Duodenal mucosa (tissue), 2 donors: ENCODE results near the gene WWOX.

Source experiments
- H3K27ac ChIP-seq: one replicate; pipeline ENCODE4 v1.7.0; 2013; ENCODE audit warnings: low read depth, low read length
- H3K27me3 ChIP-seq, 2 donors: one replicate each; pipeline ENCODE4 v1.7.0; 2013; ENCODE audit warnings: low read length in 2 of 2, control low read depth in 1 of 2; ENCODE audit not compliant: insufficient read depth in 2 of 2, control insufficient read depth in 1 of 2
- H3K36me3 ChIP-seq, 2 donors: one replicate each; pipeline ENCODE4 v1.7.0; 2013; ENCODE audit warnings: low read length in 2 of 2, control low read depth in 1 of 2; ENCODE audit not compliant: insufficient read depth in 2 of 2, control insufficient read depth in 1 of 2
- H3K4me1 ChIP-seq, 2 donors: one replicate each; pipeline ENCODE4 v1.7.0; 2013; ENCODE audit warnings: low read length in 2 of 2, control low read depth in 1 of 2; ENCODE audit not compliant: insufficient read depth in 2 of 2, control insufficient read depth in 1 of 2
- H3K4me3 ChIP-seq, 2 donors: one replicate each; pipeline ENCODE4 v1.7.0; 2013; ENCODE audit warnings: low read length in 2 of 2, low read depth in 1 of 2
- H3K9ac ChIP-seq, 2 donors: one replicate each; pipeline ENCODE4 v1.7.0; 2013; ENCODE audit warnings: low read length in 2 of 2, low read depth in 1 of 2
- H3K9me3 ChIP-seq, 2 donors: one replicate each; pipeline ENCODE4 v1.7.0; 2013; ENCODE audit warnings: low read length in 2 of 2, control low read depth in 1 of 2; ENCODE audit not compliant: control insufficient read depth in 1 of 2

WWOX gene

DNA sequence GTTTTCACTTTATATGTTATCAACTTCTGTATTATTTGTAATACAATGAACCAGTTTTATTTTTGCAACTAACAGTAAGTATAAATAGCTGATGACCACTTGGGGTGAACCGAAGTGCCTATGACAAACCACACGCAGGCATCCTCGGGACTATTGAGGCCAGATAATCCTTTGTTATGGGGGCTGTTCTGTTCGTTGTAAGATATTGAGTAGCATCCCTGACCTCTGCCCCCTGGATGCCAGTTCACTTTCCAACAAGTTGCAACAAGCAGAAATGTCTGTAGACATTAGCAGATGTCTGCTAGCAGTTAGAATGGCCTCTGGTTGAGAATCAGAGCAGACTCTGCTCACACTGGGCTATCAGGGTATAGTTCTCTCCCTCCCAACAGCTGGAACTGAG lies 277.0 kb downstream of the WWOX start:
- Histone ChIP-seq H3K9ac (no peak overlapping the region), H3K27me3 (no peaks in the 10 kb centered on the region)

DNA sequence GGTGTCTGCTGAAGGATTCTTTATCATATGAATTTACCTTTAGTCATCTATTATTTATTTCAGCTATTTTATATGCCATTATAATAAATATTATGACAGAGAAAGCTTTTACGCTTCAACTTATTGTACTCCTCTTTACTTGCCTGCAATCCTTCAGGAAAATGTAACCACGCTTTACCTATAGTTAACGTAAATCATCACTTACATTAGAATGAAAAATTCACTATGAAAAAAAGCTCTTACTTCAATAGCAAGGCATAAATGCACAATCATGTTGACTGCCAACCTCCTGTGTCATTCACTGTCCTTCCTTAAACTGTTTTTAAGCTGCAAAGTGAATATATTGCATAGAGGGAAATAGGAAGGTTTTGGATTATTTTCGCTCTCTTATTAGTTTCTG lies 277.9 kb downstream of the WWOX start:
- Histone ChIP-seq H3K9me3 (no peaks in the 10 kb centered on the region), H3K9ac (no peak overlapping the region), H3K27ac (no peak overlapping the region), H3K27me3 (no peaks in the 10 kb centered on the region), H3K4me3 (no peak overlapping the region), H3K36me3 (no peaks in the 10 kb centered on the region), H3K4me1 (no peaks in the 10 kb centered on the region)

More for the DNA sequence above, 277.0 kb downstream of the WWOX start:
- Histone ChIP-seq H3K4me3 (no peak overlapping the region), H3K4me1 (no peaks in the 10 kb centered on the region), H3K36me3 (no peaks in the 10 kb centered on the region), H3K27ac (no peak overlapping the region), H3K9me3 (no peaks in the 10 kb centered on the region)

DNA sequence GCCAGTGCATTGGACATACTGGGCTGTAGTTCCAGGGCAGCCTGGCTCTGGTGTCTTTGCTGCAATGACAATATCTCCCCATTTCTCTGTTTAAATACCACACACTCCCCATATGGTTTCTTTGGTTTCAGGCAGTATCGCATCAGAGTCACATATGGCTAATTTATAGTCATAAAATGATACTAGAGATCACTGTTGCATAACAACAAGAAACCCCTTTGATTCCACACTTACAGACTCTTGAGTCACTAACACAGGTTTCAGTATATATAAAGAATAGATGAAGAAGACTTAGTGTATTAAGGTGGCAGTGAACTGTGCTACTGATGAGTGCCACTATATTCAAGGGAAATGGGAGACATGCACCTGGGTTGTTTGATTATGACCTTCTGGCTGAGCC lies 281.6 kb downstream of the WWOX start:
- H3K36me3 ChIP-seq, result no peaks in the 10 kb centered on the region
- H3K4me3 ChIP-seq, result no peak overlapping the region
- no peaks in the 10 kb centered on the region for H3K27me3 ChIP-seq
- H3K9me3 ChIP-seq, result no peaks in the 10 kb centered on the region
- no peak overlapping the region for H3K27ac ChIP-seq
- H3K4me1 ChIP-seq, result no peaks in the 10 kb centered on the region
- no peak overlapping the region for H3K9ac ChIP-seq

DNA sequence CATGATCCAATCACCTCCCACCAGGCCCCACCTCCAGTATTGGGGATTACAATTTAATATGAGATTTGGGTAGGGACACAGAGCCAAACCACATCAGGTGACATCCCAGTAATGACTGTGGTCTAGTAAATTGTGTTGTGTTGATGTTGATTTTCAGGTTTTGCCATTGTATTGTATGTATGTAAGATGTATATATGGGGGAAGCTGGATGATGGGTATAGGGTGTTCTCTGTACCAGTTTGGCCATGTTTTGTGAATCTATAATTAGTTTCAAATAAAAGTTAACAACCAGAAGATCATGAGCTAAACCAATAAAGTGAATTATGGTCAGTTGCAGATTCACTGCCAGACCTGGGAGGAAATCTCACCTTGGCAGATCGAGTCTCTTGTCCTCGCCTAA lies 283.7 kb downstream of the WWOX start:
- Histone ChIP-seq H3K27ac (no peak overlapping the region), H3K9ac (no peak overlapping the region), H3K9me3 (no peaks in the 10 kb centered on the region), H3K4me1 (no peaks in the 10 kb centered on the region), H3K27me3 (no peaks in the 10 kb centered on the region), H3K4me3 (no peak overlapping the region), H3K36me3 (peaks cover 0 to 2% of the 10 kb centered on the region in 2 donors)

DNA sequence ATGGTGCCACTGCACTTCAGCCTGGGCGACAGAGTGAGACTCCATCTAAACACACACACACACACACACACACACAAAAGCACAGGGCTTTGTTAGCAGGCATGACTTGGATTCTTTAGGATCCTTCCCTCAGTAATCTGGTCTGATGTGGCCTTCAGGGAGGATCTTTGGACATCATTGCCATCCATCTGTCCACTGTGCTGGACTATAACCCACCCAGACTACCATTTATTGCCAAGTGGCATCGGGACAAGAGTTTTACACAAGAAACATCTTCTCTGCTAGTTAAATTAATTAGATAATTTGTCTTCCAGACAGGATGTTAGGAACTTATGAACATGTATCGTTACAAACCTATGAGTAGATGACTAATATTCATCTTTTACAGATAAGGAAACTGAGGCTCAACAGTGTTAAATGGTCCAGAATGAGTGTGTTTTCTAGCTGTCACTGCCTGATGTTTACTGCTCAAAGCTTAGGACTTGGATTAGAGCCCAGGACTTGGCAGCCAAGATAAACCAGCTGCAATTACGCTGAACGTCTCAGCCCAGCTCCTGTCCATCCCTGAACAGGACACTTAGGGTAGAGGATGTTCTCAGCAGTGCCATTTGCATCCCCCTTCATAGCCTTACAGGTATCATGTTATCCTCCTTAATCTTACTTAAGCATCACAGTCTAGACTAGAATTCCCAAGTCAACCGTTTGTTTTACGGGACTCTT lies 285.8 kb downstream of the WWOX start:
- Histone ChIP-seq H3K27me3 (no peaks in the 10 kb centered on the region), H3K4me1 (no peaks in the 10 kb centered on the region), H3K9me3 (no peaks in the 10 kb centered on the region), H3K27ac (no peak overlapping the region), H3K36me3 (peaks cover 0 to 2% of the 10 kb centered on the region in 2 donors), H3K4me3 (no peak overlapping the region), H3K9ac (no peak overlapping the region)

DNA sequence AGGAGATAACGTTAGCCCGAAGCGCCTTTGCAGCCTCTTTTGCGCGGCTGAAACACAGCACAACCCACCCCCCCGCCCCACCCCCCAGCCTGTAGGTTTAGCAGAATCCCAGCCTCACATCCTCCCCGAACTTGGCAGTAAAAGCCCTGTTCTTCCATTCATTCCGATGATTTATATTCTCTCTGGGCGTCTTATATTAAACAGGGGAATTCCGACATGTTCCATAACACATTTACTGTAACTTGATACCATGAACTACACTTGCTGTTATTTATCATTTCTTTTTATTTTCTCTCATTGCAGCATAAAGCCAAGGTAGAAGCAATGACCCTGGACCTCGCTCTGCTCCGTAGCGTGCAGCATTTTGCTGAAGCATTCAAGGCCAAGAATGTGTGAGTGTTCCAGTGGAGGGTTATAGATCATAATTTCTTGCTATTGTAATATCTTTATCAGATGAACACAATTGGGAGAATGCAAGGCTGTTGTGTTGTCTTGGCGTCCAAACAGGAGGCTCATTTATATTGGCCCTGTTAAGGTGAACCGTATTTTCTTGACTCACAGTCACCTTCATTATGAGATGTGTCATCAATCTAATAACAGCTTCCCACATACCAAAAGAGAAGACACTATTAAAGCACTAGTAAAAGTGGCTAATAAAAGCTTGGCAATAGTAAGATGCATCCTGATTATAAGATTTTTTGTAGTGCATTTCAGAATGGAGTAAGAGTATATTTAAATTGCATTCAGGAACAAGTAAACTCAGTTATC lies 287.3 kb downstream of the WWOX start:
- Histone ChIP-seq H3K4me1 (no peaks in the 10 kb centered on the region), H3K27ac (no peak overlapping the region), H3K4me3 (no peak overlapping the region), H3K9ac (no peak overlapping the region), H3K27me3 (no peaks in the 10 kb centered on the region), H3K36me3 (peaks cover 0 to 2% of the 10 kb centered on the region in 2 donors), H3K9me3 (no peaks in the 10 kb centered on the region)

DNA sequence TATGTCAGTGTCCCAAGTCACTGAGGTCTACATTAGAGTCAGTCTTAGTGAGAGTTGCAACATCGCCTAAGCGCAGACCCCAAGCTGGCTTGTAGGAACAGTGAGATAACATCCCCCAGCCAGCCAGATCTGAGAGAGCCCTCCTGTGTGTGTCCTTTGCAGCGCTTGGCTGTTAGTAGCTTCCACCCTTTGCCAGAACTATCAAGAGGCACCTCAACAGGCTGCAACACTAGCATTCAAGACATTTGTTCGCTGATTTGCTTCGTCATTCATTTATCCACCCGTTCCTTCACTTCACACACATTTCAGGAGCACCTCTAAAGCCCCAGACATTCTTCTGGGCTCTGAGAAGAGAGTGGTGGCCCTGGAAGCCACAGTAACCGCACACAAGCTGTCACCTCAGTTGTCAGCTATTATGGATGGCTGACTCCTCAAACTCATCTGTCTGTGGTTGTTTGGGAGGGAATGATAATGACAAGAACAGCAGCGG lies 289.6 kb downstream of the WWOX start:
- Histone ChIP-seq H3K36me3 (peaks cover 0 to 2% of the 10 kb centered on the region in 2 donors), H3K27ac (no peak overlapping the region), H3K4me3 (no peak overlapping the region), H3K9me3 (peaks cover 6 to 8% of the 10 kb centered on the region in 2 donors), H3K27me3 (no peaks in the 10 kb centered on the region), H3K4me1 (no peaks in the 10 kb centered on the region), H3K9ac (no peak overlapping the region)

DNA sequence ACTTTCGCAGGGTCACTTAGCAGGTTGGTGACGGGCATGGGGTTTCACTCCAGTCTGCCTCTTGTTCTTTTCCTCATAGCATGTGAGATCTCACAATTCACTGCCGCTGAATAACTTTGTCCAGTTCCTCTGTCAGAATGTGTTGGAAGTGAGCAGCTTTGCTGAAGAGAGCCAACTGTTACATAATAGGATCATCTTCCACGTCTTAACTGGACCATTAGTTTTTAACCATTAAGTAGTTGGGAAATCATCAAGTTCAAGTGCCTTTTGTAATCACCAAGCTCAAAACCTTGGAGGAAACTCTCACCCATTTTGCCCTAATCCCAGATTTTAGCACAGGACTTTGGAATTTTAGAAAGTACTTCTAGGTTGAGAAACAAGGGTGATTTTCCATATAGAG lies 290.6 kb downstream of the WWOX start:
- H3K27ac ChIP-seq, result no peak overlapping the region
- H3K9ac ChIP-seq, result no peak overlapping the region
- H3K4me3 ChIP-seq, result no peak overlapping the region

DNA sequence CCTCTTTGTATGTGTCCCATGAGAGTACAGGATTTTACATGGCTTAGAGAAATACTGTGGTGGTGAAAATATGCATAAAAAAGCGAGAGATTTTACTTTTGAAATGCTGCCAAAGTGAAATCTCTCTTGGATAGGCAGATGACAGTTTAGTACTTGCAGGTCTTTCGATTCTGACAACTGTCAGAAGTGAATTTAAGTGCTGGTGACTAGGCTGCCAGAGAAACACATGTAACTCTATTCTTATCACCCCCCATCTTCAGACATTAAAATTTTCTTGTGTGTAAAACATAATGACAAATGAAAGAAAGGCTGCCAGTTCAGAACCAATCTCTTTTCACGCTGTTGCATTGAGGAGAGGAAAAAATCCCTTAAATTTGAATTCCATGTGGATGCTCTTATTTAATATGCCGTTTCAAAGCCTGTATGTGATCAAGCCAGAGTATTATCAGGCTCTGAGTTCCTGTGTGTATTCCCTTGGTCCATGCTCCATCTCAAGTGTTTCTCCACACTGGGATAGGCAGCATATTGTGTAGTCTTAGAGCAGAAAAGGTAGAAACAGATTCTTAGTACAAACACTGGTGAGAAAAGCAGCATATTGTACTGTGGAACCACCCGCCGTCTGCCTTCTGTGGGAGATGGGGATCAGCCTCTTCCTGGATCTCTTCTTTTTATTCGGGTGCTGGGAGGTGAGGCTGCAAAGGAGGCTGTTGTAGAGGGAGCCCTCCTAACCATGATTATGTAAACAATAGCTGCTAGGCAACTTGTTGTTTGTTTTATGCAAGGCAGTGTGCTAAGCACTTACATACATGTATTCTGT lies 291.3 kb downstream of the WWOX start:
- no peak overlapping the region for H3K27ac ChIP-seq
- no peaks in the 10 kb centered on the region for H3K4me1 ChIP-seq
- H3K9me3 ChIP-seq, result peaks cover 6 to 8% of the 10 kb centered on the region in 2 donors
- no peak overlapping the region for H3K4me3 ChIP-seq
- H3K27me3 ChIP-seq, result no peaks in the 10 kb centered on the region
- H3K9ac ChIP-seq, result no peak overlapping the region
- peaks cover 0 to 2% of the 10 kb centered on the region in 2 donors for H3K36me3 ChIP-seq

More for the DNA sequence above, 290.6 kb downstream of the WWOX start:
- Histone ChIP-seq H3K9me3 (peaks cover 6 to 8% of the 10 kb centered on the region in 2 donors), H3K27me3 (no peaks in the 10 kb centered on the region), H3K36me3 (peaks cover 0 to 2% of the 10 kb centered on the region in 2 donors), H3K4me1 (no peaks in the 10 kb centered on the region)
